HEK293 (cell line): ENCODE measurements around the gene CYS1.

ENCODE experiments used
- CTCF ChIP-seq: fragments of 450-650 bp; formaldehyde crosslinking; IDR thresholded peaks from 2 replicates; pipeline ENCODE4 v1.5.1; 2016; ENCODE audit warnings: missing biosample characterization, missing genetic modification characterization
- ELK4 ChIP-seq: IDR thresholded peaks from 2 replicates; pipeline ENCODE4 v1.6.1; 2011; ENCODE audit warnings: mild to moderate bottlenecking, low read depth, low read length, borderline replicate concordance
- KLF1 ChIP-seq: fragments of 450-650 bp; formaldehyde crosslinking; IDR thresholded peaks from 2 replicates; pipeline ENCODE4 v1.5.1; 2016; ENCODE audit warnings: missing biosample characterization, missing genetic modification characterization
- KLF7 ChIP-seq: fragments of 450-650 bp; formaldehyde crosslinking; IDR thresholded peaks from 2 replicates; pipeline ENCODE4 v1.5.1; 2016; ENCODE audit warnings: missing biosample characterization, missing genetic modification characterization, borderline replicate concordance
- PBX3 ChIP-seq: sonication (generic); formaldehyde crosslinking; IDR thresholded peaks from 2 replicates; pipeline ENCODE4 v1.8.1; 2022; ENCODE audit warnings: mild to moderate bottlenecking, moderate library complexity, missing genetic modification reagents
- RBAK ChIP-seq: fragments of 450-650 bp; formaldehyde crosslinking; IDR thresholded peaks from 2 replicates; pipeline ENCODE4 v1.5.1; 2016; ENCODE audit warnings: missing biosample characterization, missing genetic modification characterization
- REST ChIP-seq: fragments of 450-650 bp; formaldehyde crosslinking; IDR thresholded peaks from 2 replicates; pipeline ENCODE4 v1.5.1; 2016; ENCODE audit warnings: missing biosample characterization, missing genetic modification characterization
- ZBTB44 ChIP-seq: fragments of 450-650 bp; IDR thresholded peaks from 2 replicates; pipeline ENCODE4 v1.5.1; 2018; ENCODE audit warnings: missing biosample characterization, mild to moderate bottlenecking, missing genetic modification characterization
- ZNF112 ChIP-seq: fragments of 450-650 bp; formaldehyde crosslinking; IDR thresholded peaks from 2 replicates; pipeline ENCODE4 v1.5.0; 2017; ENCODE audit warnings: missing biosample characterization, missing genetic modification characterization
- ZNF169 ChIP-seq: fragments of 450-650 bp; formaldehyde crosslinking; IDR thresholded peaks from 2 replicates; pipeline ENCODE4 v1.5.1; 2016; ENCODE audit warnings: missing biosample characterization, missing genetic modification characterization
- ZNF174 ChIP-seq: fragments of 450-650 bp; formaldehyde crosslinking; IDR thresholded peaks from 2 replicates; pipeline ENCODE4 v1.5.0; 2017; ENCODE audit warnings: missing biosample characterization, mild to moderate bottlenecking, missing genetic modification characterization
- ZNF19 ChIP-seq: fragments of 450-650 bp; formaldehyde crosslinking; IDR thresholded peaks from 2 replicates; pipeline ENCODE4; 2016; ENCODE audit warnings: missing biosample characterization, missing genetic modification characterization, low read depth
- ZNF292 ChIP-seq: fragments of 450-650 bp; formaldehyde crosslinking; IDR thresholded peaks from 2 replicates; pipeline ENCODE4 v1.5.1; 2016; ENCODE audit warnings: low read depth, missing biosample characterization, missing genetic modification characterization, borderline replicate concordance
- ZNF473 ChIP-seq: fragments of 450-650 bp; formaldehyde crosslinking; IDR thresholded peaks from 2 replicates; pipeline ENCODE4 v1.5.1; 2017; ENCODE audit warnings: missing biosample characterization, missing genetic modification characterization
- ZNF510 ChIP-seq: fragments of 450-650 bp; formaldehyde crosslinking; IDR thresholded peaks from 2 replicates; pipeline ENCODE4 v1.5.1; 2018; ENCODE audit warnings: mild to moderate bottlenecking, missing genetic modification characterization, missing biosample characterization; ENCODE audit not compliant: insufficient replicate concordance
- ZNF514 ChIP-seq: fragments of 450-650 bp; formaldehyde crosslinking; IDR thresholded peaks from 2 replicates; pipeline ENCODE4 v1.5.1; 2016; ENCODE audit warnings: missing biosample characterization, missing genetic modification characterization
- ZNF548 ChIP-seq: fragments of 450-650 bp; formaldehyde crosslinking; IDR thresholded peaks from 2 replicates; pipeline ENCODE4 v1.5.1; 2016; ENCODE audit warnings: missing biosample characterization, missing genetic modification characterization
- ZNF555 ChIP-seq: fragments of 450-650 bp; formaldehyde crosslinking; conservative IDR thresholded peaks from 2 replicates; pipeline ENCODE4 v1.5.1; 2017; ENCODE audit warnings: missing biosample characterization, mild to moderate bottlenecking, missing genetic modification characterization, inconsistent platforms
- ZNF624 ChIP-seq: fragments of 450-650 bp; formaldehyde crosslinking; IDR thresholded peaks from 2 replicates; pipeline ENCODE4 v1.5.1; 2017; ENCODE audit warnings: missing biosample characterization, missing genetic modification characterization
- ZNF626 ChIP-seq: fragments of 450-650 bp; sonication (Bioruptor Pico); formaldehyde crosslinking; IDR thresholded peaks from 2 replicates; pipeline ENCODE4 v1.5.1; 2018; ENCODE audit warnings: missing biosample characterization, missing genetic modification characterization, inconsistent platforms
- ZNF701 ChIP-seq: fragments of 450-650 bp; formaldehyde crosslinking; IDR thresholded peaks from 2 replicates; pipeline ENCODE4 v1.5.1; 2016; ENCODE audit warnings: missing biosample characterization, missing genetic modification characterization
- ZNF704 ChIP-seq: fragments of 450-650 bp; formaldehyde crosslinking; IDR thresholded peaks from 2 replicates; pipeline ENCODE4 v1.5.1; 2016; ENCODE audit warnings: missing biosample characterization, missing genetic modification characterization
- ZNF747 ChIP-seq: fragments of 450-650 bp; formaldehyde crosslinking; IDR thresholded peaks from 2 replicates; pipeline ENCODE4 v1.5.1; 2016; ENCODE audit warnings: missing biosample characterization, missing genetic modification characterization
- ZNF777 ChIP-seq: fragments of 450-650 bp; formaldehyde crosslinking; IDR thresholded peaks from 2 replicates; pipeline ENCODE4 v1.5.1; 2017; ENCODE audit warnings: missing biosample characterization, missing genetic modification characterization, borderline replicate concordance
- ZNF792 ChIP-seq: fragments of 450-650 bp; formaldehyde crosslinking; IDR thresholded peaks from 2 replicates; pipeline ENCODE4 v1.5.1; 2016; ENCODE audit warnings: missing biosample characterization, missing genetic modification characterization
- ZNF837 ChIP-seq: fragments of 450-650 bp; formaldehyde crosslinking; IDR thresholded peaks from 2 replicates; pipeline ENCODE4 v1.5.1; 2016; ENCODE audit warnings: missing biosample characterization, missing genetic modification characterization
- ZSCAN18 ChIP-seq: fragments of 450-650 bp; formaldehyde crosslinking; IDR thresholded peaks from 2 replicates; pipeline ENCODE4 v1.5.1; 2016; ENCODE audit warnings: missing biosample characterization, missing genetic modification characterization
- ZXDB ChIP-seq: fragments of 450-650 bp; formaldehyde crosslinking; IDR thresholded peaks from 2 replicates; pipeline ENCODE4 v1.5.1; 2016; ENCODE audit warnings: missing biosample characterization, missing genetic modification characterization

Gene CYS1

GRCh38 chr2:10120158-10120876 is 40.1 kb upstream of the CYS1 start (continued):
- no peak for TF ChIP-seq REST (tag by site-specific recombination)
- no peak for TF ChIP-seq ZNF777 (tag by site-specific recombination)
- TF ChIP-seq ZNF292 (tag by site-specific recombination) = no peak
- no peak for TF ChIP-seq KLF7 (tag by site-specific recombination)
- no peak for TF ChIP-seq ZNF624 (tag by site-specific recombination)
- no peak for TF ChIP-seq ZNF704 (tag by site-specific recombination)
- TF ChIP-seq ZXDB (tag by site-specific recombination) = peak; percentile 63
- no peak for TF ChIP-seq ZNF701 (tag by site-specific recombination)
- TF ChIP-seq KLF1 (tag by site-specific recombination) = peak; percentile 51
- TF ChIP-seq ZNF510 (tag by site-specific recombination) = no peak
- TF ChIP-seq ZNF174 (tag by site-specific recombination) = no peak
- TF ChIP-seq ZSCAN18 (tag by site-specific recombination) = no peak
- TF ChIP-seq PBX3 = no peak
- TF ChIP-seq ZNF19 (tag by site-specific recombination) = no peak
- 0 out of 2 replicates have a peak, but pooled peaks have one; percentile 6 for TF ChIP-seq CTCF (tag by site-specific recombination)
- TF ChIP-seq ZNF169 (tag by site-specific recombination) = no peak
- TF ChIP-seq ZNF792 (tag by site-specific recombination) = no peak
- no peak for TF ChIP-seq ZNF747 (tag by site-specific recombination)
- TF ChIP-seq ZNF112 = no peak
- TF ChIP-seq ZNF626 (tag by site-specific recombination) = no peak
- no peak for TF ChIP-seq ZNF555 (tag by site-specific recombination)
- TF ChIP-seq ZNF548 = no peak
- TF ChIP-seq RBAK (tag by site-specific recombination) = no peak
- TF ChIP-seq ZNF837 = no peak
- no peak for TF ChIP-seq ZBTB44 (tag by site-specific recombination)
- no peak for TF ChIP-seq ZNF514 (tag by site-specific recombination)
- no peak for TF ChIP-seq ELK4
- no peak for TF ChIP-seq ZNF473
